GM23338 (cell line): ENCODE measurements around the gene POU2F3. TPM values are rescaled to one million over a fixed set of nuclear protein-coding genes. Genes with fewer than 3 reads are reported as not detected.

Experiments
- ATAC-seq: fragments of 200-7000 bp; cut with Tn5 transposase; 3 replicates; pipeline ENCODE4 v1.9.1; 2020
- DNase-seq: peaks from one replicate; pipeline ENCODE4 v3.0.0-alpha.2; 2015; ENCODE audit warnings: low spot score
- H2AFZ ChIP-seq: fragments of 200-600 bp; sonication (generic); 2 replicates; pipeline ENCODE4 v1.8.0; 2016; ENCODE audit warnings: antibody characterized with exemption, mild to moderate bottlenecking, moderate library complexity
- H3F3A ChIP-seq: fragments of 200-600 bp; sonication (generic); replicated peaks from 2 replicates; pipeline ENCODE4 v1.8.0; 2017; ENCODE audit warnings: antibody characterized with exemption, mixed run types, low read depth
- H3K27ac ChIP-seq: fragments of 200-600 bp; sonication (generic); 2 replicates; pipeline ENCODE4 v1.6.1; 2016; ENCODE audit warnings: low read depth
- H3K27me3 ChIP-seq: fragments of 200-600 bp; sonication (generic); 2 replicates; pipeline ENCODE4 v1.8.0; 2016; ENCODE audit warnings: mild to moderate bottlenecking, mixed run types, moderate library complexity; ENCODE audit not compliant: insufficient read depth
- H3K36me3 ChIP-seq: fragments of 200-600 bp; sonication (generic); 2 replicates; pipeline ENCODE4 v1.8.0; 2016; ENCODE audit warnings: mild to moderate bottlenecking; ENCODE audit not compliant: insufficient read depth
- H3K4me1 ChIP-seq: fragments of 200-600 bp; sonication (generic); 2 replicates; pipeline ENCODE4 v1.8.0; 2016; ENCODE audit warnings: mild to moderate bottlenecking, moderate library complexity; ENCODE audit not compliant: insufficient read depth
- H3K4me2 ChIP-seq: fragments of 200-600 bp; sonication (generic); 2 replicates; pipeline ENCODE4 v1.7.1; 2017; ENCODE audit warnings: mixed run types
- H3K4me3 ChIP-seq: fragments of 200-600 bp; sonication (generic); 2 replicates; pipeline ENCODE4 v1.6.1; 2016; ENCODE audit warnings: mixed run types
- H3K79me2 ChIP-seq: fragments of 200-600 bp; sonication (generic); replicated peaks from 2 replicates; pipeline ENCODE4 v1.8.0; 2017; ENCODE audit warnings: mild to moderate bottlenecking; ENCODE audit not compliant: insufficient read depth
- H3K9me2 ChIP-seq: fragments of 200-600 bp; sonication (generic); 2 replicates; pipeline ENCODE4 v1.8.0; 2017; ENCODE audit not compliant: insufficient read depth
- H4K20me1 ChIP-seq: fragments of 200-600 bp; sonication (generic); replicated peaks from 2 replicates; pipeline ENCODE4 v1.8.0; 2017; ENCODE audit warnings: mild to moderate bottlenecking; ENCODE audit not compliant: insufficient read depth
- H3K27ac Mint-ChIP-seq: 2 replicates; pipeline ENCODE4 v1.8.0; 2020; ENCODE audit warnings: inconsistent platforms, mild to moderate bottlenecking, moderate library complexity, mixed read lengths
- H3K27me3 Mint-ChIP-seq: 3 replicates; pipeline ENCODE4 v1.8.0; 2022; ENCODE audit warnings: low read depth, mild to moderate bottlenecking, moderate library complexity, mixed read lengths, inconsistent platforms; ENCODE audit not compliant: insufficient read depth, poor library complexity
- H3K36me3 Mint-ChIP-seq: 3 replicates; pipeline ENCODE4 v1.8.0; 2021; ENCODE audit warnings: low read depth, mild to moderate bottlenecking, inconsistent platforms, moderate library complexity, mixed read lengths
- H3K4me1 Mint-ChIP-seq: 3 replicates; pipeline ENCODE4 v1.8.0; 2020; ENCODE audit warnings: mild to moderate bottlenecking, inconsistent platforms, mixed read lengths
- H3K4me3 Mint-ChIP-seq: 3 replicates; pipeline ENCODE4 v1.8.0; 2021; ENCODE audit warnings: moderate library complexity, mild to moderate bottlenecking, inconsistent platforms, mixed read lengths
- H3K9me3 Mint-ChIP-seq: 3 replicates; pipeline ENCODE4 v1.8.0; 2020; ENCODE audit warnings: moderate library complexity, mild to moderate bottlenecking, inconsistent platforms, mixed read lengths
- CREB1 ChIP-seq: fragments of 250-450 bp; sonication (Bioruptor Pico); IDR thresholded peaks from 2 replicates; pipeline ENCODE4 v1.5.0; 2020; ENCODE audit warnings: low read depth, mild to moderate bottlenecking, moderate library complexity
- ETS1 ChIP-seq: IDR thresholded peaks from 2 replicates; pipeline ENCODE4 v1.6.1; 2016; ENCODE audit warnings: antibody characterized with exemption
- JUNB ChIP-seq: IDR thresholded peaks from one replicate; pipeline ENCODE4 v1.6.1; 2016; ENCODE audit warnings: antibody characterized with exemption; ENCODE audit not compliant: unreplicated experiment
- NANOG ChIP-seq: IDR thresholded peaks from 2 replicates; pipeline ENCODE4 v1.6.1; 2016; ENCODE audit warnings: antibody characterized with exemption, borderline replicate concordance
- REST ChIP-seq: IDR thresholded peaks from one replicate; pipeline ENCODE4 v1.6.1; 2018; ENCODE audit warnings: antibody characterized with exemption; ENCODE audit not compliant: unreplicated experiment
- STAT1 ChIP-seq: IDR thresholded peaks from one replicate; pipeline ENCODE4 v1.6.1; 2016; ENCODE audit warnings: antibody characterized with exemption; ENCODE audit not compliant: unreplicated experiment
- ZNF114 ChIP-seq: fragments of 250-450 bp; sonication (Bioruptor Pico); IDR thresholded peaks from 2 replicates; pipeline ENCODE4 v1.5.0; 2020; ENCODE audit warnings: mild to moderate bottlenecking, moderate library complexity
- ZNF462 ChIP-seq: fragments of 250-450 bp; sonication (Bioruptor Pico); IDR thresholded peaks from 2 replicates; pipeline ENCODE4 v1.5.0; 2020; ENCODE audit warnings: mild to moderate bottlenecking, moderate library complexity
- polyA plus RNA-seq: library from polyadenylated mRNA; unstranded; fragments of >200 nt; fragmentation: Nextera tagmentation; extraction: Ambion mirVana; gene quantifications from 2 replicates; pipeline ENCODE4 v1.2.1, GENCODE V29; 2016
- total RNA-seq: library from RNA; depleted of rRNA; stranded (reverse); fragments of >200 nt; shearing (Covaris generic); gene quantifications from 2 replicates; pipeline ENCODE4 v1.2.3, GENCODE V29; 2014

Gene POU2F3
- total and polyA plus RNA-seq, 2 experiments from 2014 or later, result 0.45 to 0.79 TPM

GRCh38 chr11:120352405-120352804 lies 112.5 kb downstream of the POU2F3 start:
- Histone ChIP-seq H4K20me1 (no peaks in the 10 kb centered on the region), H3K4me1 (no peaks in the 10 kb centered on the region), H3F3A (no peaks in the 10 kb centered on the region), H3K9me2 (peaks cover 8% of the 10 kb centered on the region; the same call in 1 of the 2 replicates), H3K79me2 (peaks cover 91% of the 10 kb centered on the region), H3K27ac (no peak overlapping the region), H3K36me3 (no peaks in the 10 kb centered on the region), H3K4me2 (no peak overlapping the region), H3K4me3 (no peak overlapping the region), H3K27me3 (no peaks in the 10 kb centered on the region), H2AFZ (no peak overlapping the region)
- Mint-ChIP-seq H3K36me3 (no peaks in the 10 kb centered on the region), H3K9me3 (no peaks in the 10 kb centered on the region), H3K27me3 (peaks cover 2% of the 10 kb centered on the region), H3K4me3 (no peak overlapping the region), H3K27ac (no peak overlapping the region; the same call in 1 of the 2 replicates), H3K4me1 (peaks cover 22% of the 10 kb centered on the region)
- ATAC-seq, result peak; percentile 71
- TF ChIP-seq JUNB (no peak), STAT1 (no peak), CREB1 (CRISPR knock-in tag) (no peak), REST (no peak), NANOG (no peak), ETS1 (no peak)
- no peak for DNase-seq

- H3K4me3 ChIP-seq, result no peak overlapping the region
- peaks cover 91% of the 10 kb centered on the region for H3K79me2 ChIP-seq
- H3K4me2 ChIP-seq, result no peak overlapping the region
- no peaks in the 10 kb centered on the region for H3K36me3 ChIP-seq
- H3K9me2 ChIP-seq, result peaks cover 8% of the 10 kb centered on the region; the same call in 1 of the 2 replicates
- no peak overlapping the region for H3K27ac Mint-ChIP-seq
- no peaks in the 10 kb centered on the region for H3K9me3 Mint-ChIP-seq
- H4K20me1 ChIP-seq, result no peaks in the 10 kb centered on the region; the same call in 1 of the 2 replicates
- no peak for DNase-seq
- no peak; the same call in 2 of the 3 replicates for ATAC-seq
- H3K27ac ChIP-seq, result no peak overlapping the region
- H3K27me3 Mint-ChIP-seq, result peaks cover 2% of the 10 kb centered on the region
- H3K4me1 Mint-ChIP-seq, result peaks cover 25% of the 10 kb centered on the region
- no peak overlapping the region for H3K4me3 Mint-ChIP-seq
- no peak overlapping the region for H2AFZ ChIP-seq
- H3F3A ChIP-seq, result no peaks in the 10 kb centered on the region
- H3K36me3 Mint-ChIP-seq, result no peaks in the 10 kb centered on the region; the same call in 2 of the 3 replicates
- no peaks in the 10 kb centered on the region for H3K4me1 ChIP-seq
- no peaks in the 10 kb centered on the region for H3K27me3 ChIP-seq
- TF ChIP-seq ZNF462 (CRISPR knock-in tag) (no peak), ZNF114 (CRISPR knock-in tag) (no peak), STAT1 (no peak)
Measured at GRCh38 chr11:120354068-120354467, 114.1 kb downstream of the POU2F3 start.
